Stimulated activated CD8-positive, alpha-beta memory T cell treated with anti-CD3 and anti-CD28 coated beads, Interleukin-4, amount 100 ng/mL, for 1 hour (primary cell): ENCODE results near the gene INIP.
"Not testable (repeated sequence)": the region's sequence is repeated elsewhere in the genome, so short reads cannot be mapped to it uniquely, and the experiment has no call there.

Source experiments
- DNase-seq, 2 donors: peaks; one replicate each; pipeline ENCODE4 v3.0.0-alpha.2; 2020; ENCODE audit warnings: low read depth in 2 of 2, low spot score in 1 of 2

Gene INIP

GRCh38 chr9:112743216-112743836 is 25.4 kb upstream of the INIP start:
- no peak for DNase-seq

- DNase-seq = no peak
These were observed 17.0 kb upstream of the INIP start for GRCh38 chr9:112734892-112735291.

- no peak for DNase-seq
These were observed 14.1 kb upstream of the INIP start for GRCh38 chr9:112731971-112732370.

GRCh38 chr9:112728401-112728800 is 10.5 kb upstream of the INIP start:
- DNase-seq = no peak

- DNase-seq = no peak
These were observed 8.5 kb upstream of the INIP start for GRCh38 chr9:112726428-112726827.

- DNase-seq = no peak
These were observed 8.0 kb upstream of the INIP start for GRCh38 chr9:112725961-112726360.

GRCh38 chr9:112722749-112723148 is 4.8 kb upstream of the INIP start:
- not testable (repeated sequence) for DNase-seq

- DNase-seq = no peak
These were observed 2.3 kb upstream of the INIP start for GRCh38 chr9:112720113-112720780.

- DNase-seq = no peak
These were observed 1.8 kb upstream of the INIP start for GRCh38 chr9:112719696-112720095.

- no peak for DNase-seq
These were observed 1.3 kb upstream of the INIP start for GRCh38 chr9:112719241-112719691.

- DNase-seq = no peak
These were observed 5.2 kb downstream of the INIP start for GRCh38 chr9:112712678-112713077.

GRCh38 chr9:112711050-112711689 is 6.7 kb downstream of the INIP start:
- DNase-seq = no peak

GRCh38 chr9:112705768-112706427 is 12.0 kb downstream of the INIP start:
- DNase-seq = no peak

GRCh38 chr9:112703304-112703703 is 14.6 kb downstream of the INIP start:
- no peak for DNase-seq

GRCh38 chr9:112700085-112700484 is 17.8 kb downstream of the INIP start:
- DNase-seq = no peak

GRCh38 chr9:112699230-112699629 is 18.7 kb downstream of the INIP start:
- no peak for DNase-seq

- DNase-seq = no peak
These were observed 21.5 kb downstream of the INIP start for GRCh38 chr9:112696461-112696860.

GRCh38 chr9:112694706-112695555 is 23.0 kb downstream of the INIP start:
- DNase-seq = no peak

GRCh38 chr9:112689161-112689740 is 28.7 kb downstream of the INIP start:
- DNase-seq = no peak

GRCh38 chr9:112680731-112681402 is 37.0 kb downstream of the INIP start:
- no peak for DNase-seq
